Mammary epithelial cell (primary cell): Measurements from ENCODE around the gene TMEM185B.
A peak's percentile ranks its signal among the peaks of the same experiment; 100 is the strongest.

Experiments used
- EZH2 ChIP-seq: IDR thresholded peaks from 2 replicates; pipeline ENCODE4 v1.6.1; 2012; ENCODE audit warnings: low read length, inconsistent platforms, borderline replicate concordance
- TF ChIP-seq, protein P1 (sequence below), 2 donors: IDR thresholded peaks in 1 of 2; conservative IDR thresholded peaks in 1 of 2; 2 replicates each; pipeline ENCODE4 v1.5.1; 2011 to 2012; ENCODE audit warnings: inconsistent platforms in 2 of 2, low read length in 2 of 2, mild to moderate bottlenecking in 2 of 2, control low read depth in 1 of 2, low read depth in 1 of 2; ENCODE audit not compliant: insufficient read depth in 1 of 2; ENCODE audit errors: extremely low read depth in 1 of 2

DNA sequence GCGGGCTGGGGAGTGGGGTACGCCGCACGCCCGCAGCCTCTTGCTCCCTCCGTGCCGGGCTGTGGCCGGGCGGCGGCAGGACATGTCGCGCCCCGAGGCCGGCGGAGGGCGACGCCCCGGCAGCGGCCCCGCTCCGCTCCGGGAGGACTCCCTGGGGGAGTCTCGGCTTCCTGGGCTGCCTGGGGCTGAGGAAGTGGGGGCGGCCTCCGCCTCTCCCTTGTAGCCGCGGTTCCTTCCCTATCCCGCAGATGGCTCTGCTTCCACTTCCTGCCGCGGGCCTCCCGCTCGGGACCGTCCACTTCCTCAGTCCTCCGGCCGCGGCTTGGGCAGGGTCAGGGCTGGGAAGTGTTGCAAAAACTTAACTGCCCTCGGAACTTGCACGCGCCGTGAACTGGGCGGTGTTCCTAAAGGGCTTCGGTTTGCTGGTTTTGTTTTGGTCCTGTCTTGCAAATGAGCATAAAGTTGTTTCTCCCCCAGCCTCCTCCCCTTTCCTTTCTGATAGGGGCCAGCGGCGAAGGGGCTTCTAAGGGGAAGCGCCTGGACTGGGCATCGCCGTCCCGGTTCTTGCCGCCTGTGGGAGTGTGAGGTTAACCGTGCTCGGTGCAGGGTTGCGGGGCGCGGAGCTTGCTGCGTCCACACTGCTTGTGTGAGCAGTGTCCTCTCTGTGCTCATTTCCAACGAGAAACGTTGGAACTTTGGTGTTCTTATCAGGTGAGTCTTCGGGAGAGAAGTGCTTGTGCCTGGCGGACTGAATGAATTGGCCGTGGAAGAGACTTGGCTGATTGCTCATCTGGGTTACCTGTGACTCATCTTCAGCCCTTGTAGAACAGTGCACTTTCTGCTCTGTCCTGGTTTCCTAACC, 30.1 kb upstream of the TMEM185B start:
- no peak for TF ChIP-seq EZH2
- TF ChIP-seq, protein P1, sequence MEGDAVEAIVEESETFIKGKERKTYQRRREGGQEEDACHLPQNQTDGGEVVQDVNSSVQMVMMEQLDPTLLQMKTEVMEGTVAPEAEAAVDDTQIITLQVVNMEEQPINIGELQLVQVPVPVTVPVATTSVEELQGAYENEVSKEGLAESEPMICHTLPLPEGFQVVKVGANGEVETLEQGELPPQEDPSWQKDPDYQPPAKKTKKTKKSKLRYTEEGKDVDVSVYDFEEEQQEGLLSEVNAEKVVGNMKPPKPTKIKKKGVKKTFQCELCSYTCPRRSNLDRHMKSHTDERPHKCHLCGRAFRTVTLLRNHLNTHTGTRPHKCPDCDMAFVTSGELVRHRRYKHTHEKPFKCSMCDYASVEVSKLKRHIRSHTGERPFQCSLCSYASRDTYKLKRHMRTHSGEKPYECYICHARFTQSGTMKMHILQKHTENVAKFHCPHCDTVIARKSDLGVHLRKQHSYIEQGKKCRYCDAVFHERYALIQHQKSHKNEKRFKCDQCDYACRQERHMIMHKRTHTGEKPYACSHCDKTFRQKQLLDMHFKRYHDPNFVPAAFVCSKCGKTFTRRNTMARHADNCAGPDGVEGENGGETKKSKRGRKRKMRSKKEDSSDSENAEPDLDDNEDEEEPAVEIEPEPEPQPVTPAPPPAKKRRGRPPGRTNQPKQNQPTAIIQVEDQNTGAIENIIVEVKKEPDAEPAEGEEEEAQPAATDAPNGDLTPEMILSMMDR (conservative IDR thresholded peaks at IDR 0.05 in 1 of 2, IDR thresholded peaks at IDR 0.05 in 1 of 2; ENCODE audit: extremely low read depth in 1 of 2, insufficient read depth in 1 of 2, low read depth in 1 of 2, low read length in 2 of 2) = peak in 1 of 2 donors; percentile 51
